Pancreas (tissue), 10 donors: ENCODE measurements around the gene GPR156. TPM values are rescaled to one million over a fixed set of nuclear protein-coding genes. Genes with fewer than 3 reads are reported as not detected.
A peak's percentile ranks its signal among the peaks of the same experiment; 100 is the strongest.

Experiments
- ATAC-seq, 4 donors: fragments of 200-7000 bp; cut with Tn5 transposase; one replicate each; pipeline versions ENCODE4 v1.8.0 to v1.9.1; 2020; ENCODE audit warnings: mild to moderate bottlenecking in 4 of 4, moderate library complexity in 4 of 4
- DNase-seq, 6 donors: peaks; one replicate each; pipeline ENCODE4 v3.0.0-alpha.2; 2020
- FAIRE-seq: peaks from 2 replicates; lab custom pipeline; 2012; peaks lifted over from hg19 to GRCh38; lab: Jason Lieb, UNC
- H3K27ac ChIP-seq, 4 donors: fragments of 200-600 bp; sonication (generic); 1 replicate in 3 of 4; 2 replicates in 1 of 4; pipeline versions ENCODE4 v1.5.0 to v1.8.0; 2020
- H3K27me3 ChIP-seq, 4 donors: fragments of 200-600 bp; one replicate each; pipeline ENCODE4 v1.8.0; 2021
- H3K36me3 ChIP-seq, 3 donors: fragments of 200-600 bp; sonication (generic) in 1 of 3; one replicate each; pipeline versions ENCODE4 v1.5.0 to v1.8.0; 2020 to 2021
- H3K4me1 ChIP-seq, 3 donors: fragments of 200-600 bp; one replicate each; pipeline ENCODE4 v1.8.0; 2021
- H3K4me3 ChIP-seq, 4 donors: fragments of 200-600 bp; sonication (generic) in 2 of 4; one replicate each; pipeline versions ENCODE4 v1.5.0 to v1.8.0; 2020 to 2021
- H3K9me3 ChIP-seq, 4 donors: fragments of 200-600 bp; one replicate each; pipeline ENCODE4 v1.8.0; 2021
- WGBS, 2 donors: extraction: QIAGEN DNeasy Blood & Tissue Kit; methylation state at CpG; one replicate each; pipeline ENCODE4 v1.1.7; 2013; 5-methylcytosine and 5-hydroxymethylcytosine counted together
- intact Hi-C, 3 donors: fragments of 100-400 bp; cut with DNase I; formaldehyde crosslinking; loops; one replicate each; pipeline versions ENCODE4 v1.11.1 to v1.14.2; 2022
- polyA plus RNA-seq, 2 donors: library from polyadenylated mRNA; stranded (reverse); fragments of 200-250 nt; gene quantifications; one replicate each; pipeline ENCODE4 v1.2.3, GENCODE V29; 2013
- total RNA-seq, 6 donors: library from RNA; stranded (reverse); fragmentation: NEBNext Ultra II Directional in 4 of 6; extraction: Animal tissue kit (Norgen Biotek cat#: 25700) in 4 of 6; gene quantifications; one replicate each; pipeline versions ENCODE4 v1.2.1 to v1.2.4, GENCODE V29; 2021 to 2023
- TF ChIP-seq, protein P1 (sequence below), 4 donors: fragments of 200-600 bp; sonication (generic) in 3 of 4; IDR thresholded peaks; one replicate each; pipeline versions ENCODE4 v1.5.0 to v1.8.0; 2021; ENCODE audit warnings: antibody characterized with exemption in 4 of 4
- donor health status: healthy with polysubstance abuse.
- donor health status: DM: no; HTN: no; CAD: no; lungs with moderate emphysema.
- donor health status: DM: no; HTN: no; CAD: no.
- donor health status: control.
- donor health status: control.
- donor health status: Bipolar disorder and iron deficiency.
- donor health status: DM: yes; HTN: yes; CAD: no.
- donor health status: DM: no; HTN: no; CAD: no.
- donor health status: DM: no; HTN: no; CAD: no.
- donor health status: DM: yes; HTN: yes; CAD: no.

The GPR156 gene
- total and polyA plus RNA-seq, 8 donors = 0.05 to 0.16 (median 0.08) TPM; not detected in 4

DNA sequence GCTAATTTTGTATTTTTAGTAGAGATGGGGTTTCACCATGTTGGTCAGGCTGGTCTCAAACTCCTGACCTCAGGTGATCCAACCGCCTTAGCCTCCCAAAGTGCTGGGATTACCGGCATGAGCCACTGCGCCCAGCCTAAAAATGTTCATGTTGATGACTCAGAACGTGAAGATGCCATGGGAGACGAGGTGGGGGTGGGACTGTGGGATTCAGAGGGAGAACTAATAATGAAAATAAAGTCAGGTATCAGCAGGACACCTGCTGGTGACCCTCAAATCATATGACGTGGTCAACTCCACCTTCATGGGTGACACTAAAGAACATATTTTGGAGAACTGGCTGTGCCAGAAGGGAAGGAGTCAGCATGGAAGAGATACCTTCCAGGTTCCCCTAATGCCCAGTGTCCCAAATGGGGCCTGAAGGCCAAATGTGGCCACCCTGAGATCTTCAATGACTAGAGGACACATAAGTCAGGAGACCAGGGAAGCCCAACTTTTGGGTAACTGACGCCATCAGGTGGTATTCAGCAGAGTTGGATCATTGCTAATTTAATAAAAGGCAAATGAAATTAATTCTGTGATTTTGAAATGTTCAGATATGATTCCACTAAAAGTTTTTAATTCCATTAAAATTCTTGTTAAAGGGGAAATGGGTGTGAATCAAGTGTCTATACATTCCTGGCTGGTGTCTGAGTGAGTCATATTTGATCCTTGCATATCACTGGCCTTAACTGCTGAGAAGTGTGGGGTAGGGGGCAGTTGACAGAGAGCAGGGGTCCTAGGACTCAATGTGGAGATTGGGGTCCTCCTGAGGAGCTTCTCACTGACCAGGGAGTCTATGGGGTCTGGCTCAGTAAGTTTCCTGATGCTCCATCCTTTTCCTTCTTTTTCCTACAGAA lies 102.2 kb downstream of the GPR156 start:
- Histone ChIP-seq H3K9me3 (no peaks in the 10 kb centered on the region), H3K27me3 (no peaks in the 10 kb centered on the region), H3K36me3 (no peaks in the 10 kb centered on the region), H3K4me3 (no peak overlapping the region), H3K4me1 (no peaks in the 10 kb centered on the region), H3K27ac (no peak overlapping the region)
- ATAC-seq (peak in 3 of 4 donors; percentile 55 to 74 (median 64)), DNase-seq (no peak), FAIRE-seq (no peak)
- 74 to 79% methylated on average over 7 of the region's 7 CpGs for WGBS, 2 donors
- intact Hi-C loops = no loop called here
- TF ChIP-seq, protein P1, sequence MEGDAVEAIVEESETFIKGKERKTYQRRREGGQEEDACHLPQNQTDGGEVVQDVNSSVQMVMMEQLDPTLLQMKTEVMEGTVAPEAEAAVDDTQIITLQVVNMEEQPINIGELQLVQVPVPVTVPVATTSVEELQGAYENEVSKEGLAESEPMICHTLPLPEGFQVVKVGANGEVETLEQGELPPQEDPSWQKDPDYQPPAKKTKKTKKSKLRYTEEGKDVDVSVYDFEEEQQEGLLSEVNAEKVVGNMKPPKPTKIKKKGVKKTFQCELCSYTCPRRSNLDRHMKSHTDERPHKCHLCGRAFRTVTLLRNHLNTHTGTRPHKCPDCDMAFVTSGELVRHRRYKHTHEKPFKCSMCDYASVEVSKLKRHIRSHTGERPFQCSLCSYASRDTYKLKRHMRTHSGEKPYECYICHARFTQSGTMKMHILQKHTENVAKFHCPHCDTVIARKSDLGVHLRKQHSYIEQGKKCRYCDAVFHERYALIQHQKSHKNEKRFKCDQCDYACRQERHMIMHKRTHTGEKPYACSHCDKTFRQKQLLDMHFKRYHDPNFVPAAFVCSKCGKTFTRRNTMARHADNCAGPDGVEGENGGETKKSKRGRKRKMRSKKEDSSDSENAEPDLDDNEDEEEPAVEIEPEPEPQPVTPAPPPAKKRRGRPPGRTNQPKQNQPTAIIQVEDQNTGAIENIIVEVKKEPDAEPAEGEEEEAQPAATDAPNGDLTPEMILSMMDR (IDR thresholded peaks at IDR 0.05) = no peak

DNA sequence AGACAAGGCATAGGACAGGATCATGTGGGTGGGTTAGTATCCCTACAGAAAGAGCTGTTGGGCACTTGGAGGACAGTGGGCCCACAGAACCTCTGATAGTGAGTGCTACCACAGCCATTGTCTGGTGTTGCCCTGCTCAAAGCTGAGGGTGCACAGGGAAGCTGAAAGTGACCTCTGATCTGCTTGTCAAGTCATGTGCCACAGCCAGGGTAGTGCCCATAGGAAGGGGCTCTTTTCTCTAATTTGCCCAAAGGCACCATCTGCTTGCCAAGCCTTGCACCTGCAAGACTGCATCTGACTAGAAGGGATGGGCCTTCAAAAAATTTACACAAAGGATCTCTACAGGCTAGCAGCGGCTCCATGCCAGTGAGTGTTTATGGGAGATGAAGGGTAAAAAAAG lies 103.4 kb downstream of the GPR156 start:
- no peak for FAIRE-seq
- intact Hi-C loops = no loop called here
- no peak overlapping the region for H3K27ac ChIP-seq
- no peak for DNase-seq
- H3K4me1 ChIP-seq = no peaks in the 10 kb centered on the region
- no peak for ATAC-seq
- no peaks in the 10 kb centered on the region for H3K27me3 ChIP-seq
- no peaks in the 10 kb centered on the region for H3K36me3 ChIP-seq
- TF ChIP-seq, protein P1 (IDR thresholded peaks at IDR 0.05) = no peak
- H3K9me3 ChIP-seq = no peaks in the 10 kb centered on the region
- no peak overlapping the region for H3K4me3 ChIP-seq
- WGBS, 2 donors = 97 to 100% methylated on average over 1 of the region's 1 CpG

DNA sequence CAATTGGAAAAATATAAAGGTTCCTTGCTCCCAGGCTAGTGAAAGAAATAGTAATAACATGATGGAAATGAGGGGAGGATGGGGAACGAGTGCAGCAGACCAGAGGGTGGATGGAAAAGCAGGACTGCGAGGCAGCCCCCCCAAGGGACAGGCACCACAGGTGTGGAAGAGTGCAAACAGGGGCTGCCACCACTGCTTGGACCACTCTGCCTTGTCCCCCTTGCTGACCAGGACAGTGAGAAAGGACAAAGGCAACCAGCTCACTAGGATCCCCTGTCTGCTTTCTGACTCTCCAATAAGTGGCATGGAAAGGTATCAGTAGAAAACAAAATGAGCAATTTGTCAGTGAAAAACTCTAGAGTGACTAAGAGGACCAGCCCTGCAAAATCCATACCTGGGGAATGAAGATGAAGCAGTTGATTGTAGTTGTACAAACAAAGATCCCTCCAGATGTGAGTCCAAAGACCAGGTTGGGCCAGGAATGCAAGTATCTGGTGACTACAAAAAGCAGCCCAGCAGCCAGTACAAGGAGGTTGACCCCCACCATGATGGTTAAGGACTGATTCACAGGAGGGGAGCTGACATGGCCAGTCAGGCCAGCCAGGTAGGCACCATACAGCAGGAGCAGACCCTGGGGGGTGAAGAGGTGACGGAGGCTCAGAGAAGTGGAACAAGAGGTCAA lies 104.2 kb downstream of the GPR156 start:
- H3K36me3 ChIP-seq = no peaks in the 10 kb centered on the region
- no peak overlapping the region for H3K4me3 ChIP-seq
- intact Hi-C loops = no loop called here
- WGBS, 2 donors = 73 to 90% methylated on average over 3 of the region's 3 CpGs
- TF ChIP-seq, protein P1 (IDR thresholded peaks at IDR 0.05) = no peak
- FAIRE-seq = no peak
- H3K4me1 ChIP-seq = no peaks in the 10 kb centered on the region
- no peak for DNase-seq
- no peak for ATAC-seq
- H3K27ac ChIP-seq = no peak overlapping the region
- no peaks in the 10 kb centered on the region for H3K27me3 ChIP-seq
- H3K9me3 ChIP-seq = no peaks in the 10 kb centered on the region

DNA sequence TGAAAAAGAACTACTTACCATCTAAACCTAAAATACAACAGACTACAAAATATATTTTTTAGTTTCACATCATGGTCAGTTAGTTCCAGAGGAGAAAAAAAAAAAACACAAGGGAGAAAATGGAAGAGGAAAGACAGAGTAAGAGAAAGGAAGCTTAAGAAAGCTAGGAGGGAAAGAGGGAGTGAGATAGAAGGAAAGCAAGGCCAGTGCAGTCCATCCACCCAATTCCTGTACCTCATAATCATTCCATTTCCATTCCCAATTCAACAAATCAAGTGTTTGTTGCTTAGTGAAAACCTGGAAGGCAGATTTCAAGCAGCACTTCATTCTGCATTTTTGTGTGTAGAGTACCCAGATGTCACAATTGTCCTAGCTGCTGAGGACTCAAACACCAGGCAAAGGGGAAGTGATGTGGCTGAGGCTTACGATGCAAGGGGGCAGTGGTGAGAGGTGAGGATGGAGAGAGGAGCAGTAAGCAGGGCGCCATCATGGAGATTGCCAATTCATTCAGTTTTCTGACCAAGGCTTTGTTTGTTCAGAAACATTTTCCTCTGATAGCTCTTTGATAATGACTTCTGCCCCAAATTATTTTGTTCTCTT lies 107.2 kb downstream of the GPR156 start:
- Histone ChIP-seq H3K9me3 (no peaks in the 10 kb centered on the region), H3K27me3 (no peaks in the 10 kb centered on the region), H3K4me1 (no peaks in the 10 kb centered on the region), H3K27ac (no peak overlapping the region), H3K4me3 (no peak overlapping the region), H3K36me3 (no peaks in the 10 kb centered on the region)
- ATAC-seq (peak in 2 of 4 donors; percentile 29 to 43), DNase-seq (no peak), FAIRE-seq (no peak)
- intact Hi-C loops = no loop called here
- TF ChIP-seq, protein P1 (IDR thresholded peaks at IDR 0.05) = no peak
- WGBS, 2 donors = 81 to 92% methylated on average over 2 of the region's 2 CpGs
